Osteoblast (primary cell): ENCODE results near the gene SIGLEC10. TPM values are rescaled to one million over a fixed set of nuclear protein-coding genes. Genes with fewer than 3 reads are reported as not detected.

Source experiments
- DNase-seq: peaks from one replicate; pipeline ENCODE4 v3.0.0; 2011; ENCODE audit warnings: low spot score, mixed read lengths; ENCODE audit not compliant: insufficient read length; ENCODE audit errors: missing footprints
- H2AFZ ChIP-seq: 2 replicates; pipeline ENCODE4 v1.6.0; 2011; ENCODE audit warnings: mild to moderate bottlenecking, low read length
- H3K27ac ChIP-seq: 2 replicates; pipeline ENCODE4 v1.5.1; 2011; ENCODE audit warnings: mild to moderate bottlenecking, low read depth, low read length, moderate library complexity
- H3K27me3 ChIP-seq: 2 replicates; pipeline ENCODE4 v1.6.0; 2012; ENCODE audit warnings: mild to moderate bottlenecking, control low read depth, inconsistent platforms, low read length, moderate library complexity; ENCODE audit not compliant: insufficient read depth
- H3K36me3 ChIP-seq: 2 replicates; pipeline ENCODE4 v1.5.1; 2011; ENCODE audit warnings: mild to moderate bottlenecking, low read length, control low read depth, moderate library complexity; ENCODE audit not compliant: insufficient read depth
- H3K4me1 ChIP-seq: 2 replicates; pipeline ENCODE4 v1.5.1; 2011; ENCODE audit warnings: mild to moderate bottlenecking, low read length, control low read depth, moderate library complexity; ENCODE audit not compliant: insufficient read depth
- H3K4me2 ChIP-seq: 2 replicates; pipeline ENCODE4 v1.6.0; 2011; ENCODE audit warnings: mild to moderate bottlenecking, low read length; ENCODE audit not compliant: insufficient read depth
- H3K4me3 ChIP-seq: fragments of 200-600 bp; sonication (generic); 3 replicates; pipeline ENCODE4 v1.5.1; 2012; ENCODE audit warnings: mild to moderate bottlenecking, low read length, inconsistent platforms; ENCODE audit not compliant: insufficient read depth
- H3K79me2 ChIP-seq: 2 replicates; pipeline ENCODE4 v1.6.0; 2012; ENCODE audit warnings: mild to moderate bottlenecking, low read length, control low read depth, inconsistent platforms; ENCODE audit not compliant: insufficient read depth
- H3K9me3 ChIP-seq: 2 replicates; pipeline ENCODE4 v1.5.1; 2011; ENCODE audit warnings: low read depth, low read length, control low read depth
- H4K20me1 ChIP-seq: 2 replicates; pipeline ENCODE4 v1.6.0; 2012; ENCODE audit warnings: mild to moderate bottlenecking, low read length, control low read depth; ENCODE audit not compliant: insufficient read depth
- CTCF ChIP-seq: IDR thresholded peaks from 2 replicates; pipeline ENCODE4 v1.5.1; 2011; ENCODE audit warnings: mild to moderate bottlenecking, low read depth, low read length, moderate library complexity; ENCODE audit errors: extremely low read depth
- total RNA-seq: library from RNA; depleted of rRNA; stranded (reverse); fragments of >200 nt; gene quantifications from 2 replicates; pipeline ENCODE4 v1.2.3, GENCODE V29; 2012

SIGLEC10 gene
- total RNA-seq, 1 donor: not detected

DNA sequence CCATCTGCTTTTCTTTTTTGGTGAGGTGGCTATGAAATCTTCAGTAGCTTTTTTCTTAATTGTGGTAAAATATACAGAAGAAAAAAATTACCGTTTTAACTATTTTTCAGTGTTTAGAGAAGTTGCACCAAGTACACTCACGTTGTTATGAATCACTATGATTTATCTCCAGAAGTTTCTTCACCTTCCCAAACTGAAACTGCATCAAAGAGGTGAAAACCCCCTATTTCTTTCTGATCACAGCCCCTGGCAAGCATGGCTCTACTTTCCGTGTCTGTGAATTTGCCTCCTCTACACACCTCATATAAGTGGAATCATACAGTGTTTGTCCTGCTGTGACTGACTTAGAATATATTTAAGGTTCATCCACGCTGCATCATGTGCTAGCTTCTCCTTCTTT, 15.6 kb upstream of the SIGLEC10 start:
- no peaks in the 10 kb centered on the region for H3K4me1 ChIP-seq
- no peak overlapping the region for H3K4me3 ChIP-seq
- no peaks in the 10 kb centered on the region for H4K20me1 ChIP-seq
- no peak for TF ChIP-seq CTCF
- H3K4me2 ChIP-seq: no peak overlapping the region
- H2AFZ ChIP-seq: no peak overlapping the region
- H3K27ac ChIP-seq: no peak overlapping the region
- H3K79me2 ChIP-seq: no peaks in the 10 kb centered on the region
- no peaks in the 10 kb centered on the region for H3K36me3 ChIP-seq
- no peak for DNase-seq
- H3K9me3 ChIP-seq: no peaks in the 10 kb centered on the region
- H3K27me3 ChIP-seq: no peaks in the 10 kb centered on the region

GRCh38 chr19:51431124-51431523, 13.7 kb upstream of the SIGLEC10 start:
- H3K9me3 ChIP-seq: no peaks in the 10 kb centered on the region
- no peak overlapping the region for H2AFZ ChIP-seq
- no peaks in the 10 kb centered on the region for H4K20me1 ChIP-seq
- H3K27ac ChIP-seq: no peak overlapping the region
- TF ChIP-seq CTCF: no peak
- H3K79me2 ChIP-seq: no peaks in the 10 kb centered on the region
- no peak for DNase-seq
- H3K4me2 ChIP-seq: no peak overlapping the region
- H3K27me3 ChIP-seq: no peaks in the 10 kb centered on the region
- H3K4me3 ChIP-seq: no peak overlapping the region
- no peaks in the 10 kb centered on the region for H3K36me3 ChIP-seq
- H3K4me1 ChIP-seq: no peaks in the 10 kb centered on the region

GRCh38 chr19:51430221-51430620, 12.8 kb upstream of the SIGLEC10 start:
- Histone ChIP-seq H2AFZ (no peak overlapping the region), H3K27me3 (no peaks in the 10 kb centered on the region), H3K27ac (no peak overlapping the region), H3K4me3 (no peak overlapping the region), H3K4me2 (no peak overlapping the region), H3K9me3 (no peaks in the 10 kb centered on the region), H3K79me2 (no peaks in the 10 kb centered on the region), H3K36me3 (no peaks in the 10 kb centered on the region), H4K20me1 (no peaks in the 10 kb centered on the region), H3K4me1 (no peaks in the 10 kb centered on the region)
- DNase-seq: no peak
- no peak for TF ChIP-seq CTCF

- no peak for TF ChIP-seq CTCF
- no peak for DNase-seq
These were observed 9.8 kb upstream of the SIGLEC10 start for GRCh38 chr19:51427201-51427600.

More at GRCh38 chr19:51427201-51427600, 9.8 kb upstream of the SIGLEC10 start:
- Histone ChIP-seq H3K36me3 (no peaks in the 10 kb centered on the region), H3K4me3 (no peak overlapping the region), H3K27me3 (no peaks in the 10 kb centered on the region), H3K4me2 (no peak overlapping the region), H3K4me1 (no peaks in the 10 kb centered on the region), H3K27ac (no peak overlapping the region), H3K79me2 (no peaks in the 10 kb centered on the region), H2AFZ (no peak overlapping the region), H3K9me3 (no peaks in the 10 kb centered on the region), H4K20me1 (no peaks in the 10 kb centered on the region)
